GM12878 (cell line): Measurements from ENCODE around the gene ABCA7. TPM values are rescaled to one million over a fixed set of nuclear protein-coding genes. Genes with fewer than 3 reads are reported as not detected.

Experiments
- ATAC-seq: fragments of 200-7000 bp; cut with Tn5 transposase; 3 replicates; pipeline ENCODE4 v1.9.1; 2020; ENCODE audit warnings: mild to moderate bottlenecking, moderate library complexity
- BruUV-seq: library from RNA; stranded (reverse); fragments of 400-500 nt; replicated peaks from 2 replicates; lab custom pipeline; 2021; lab: Mats Ljungman, UMichigan
- CTCF ChIA-PET: fragments of 300-600 bp; sonication (Branson Sonifier 250); formaldehyde crosslinking; extraction: SDS; loops from one replicate; lab custom pipeline; 2021; ENCODE audit warnings: inconsistent platforms; lab: Yijun Ruan, JAX
- POLR2A ChIA-PET: fragments of 350-600 bp; formaldehyde crosslinking; extraction: SDS; loops from one replicate; lab custom pipeline; 2021; ENCODE audit warnings: inconsistent platforms; lab: Charles Lee
- RAD21 ChIA-PET: fragments of 300-600 bp; sonication (Branson Sonifier 250); formaldehyde crosslinking; loops from one replicate; lab custom pipeline; 2023; ENCODE audit warnings: antibody characterized with exemption; ENCODE audit not compliant: unreplicated experiment; lab: Charles Lee
- SMC1A ChIA-PET: fragments of 300-600 bp; sonication (Branson Sonifier 250); formaldehyde crosslinking; loops from one replicate; lab custom pipeline; 2023; ENCODE audit not compliant: unreplicated experiment, uncharacterized antibody; lab: Charles Lee
- DNase-seq: peaks from one replicate; pipeline ENCODE4 v3.0.0-alpha.2; 2011; ENCODE audit warnings: low read depth, low spot score
- FAIRE-seq: peaks from 3 replicates; lab custom pipeline; 2011; peaks lifted over from hg19 to GRCh38; lab: Jason Lieb, UNC
- H2AFZ ChIP-seq: 2 replicates; pipeline ENCODE4 v1.6.0; 2011; ENCODE audit warnings: low read depth, low read length, control low read depth; ENCODE audit not compliant: control insufficient read depth
- H3K27ac ChIP-seq: 2 replicates; pipeline ENCODE4 v1.5.1; 2011; ENCODE audit warnings: control low read depth; ENCODE audit not compliant: control insufficient read depth, insufficient read depth
- H3K27me3 ChIP-seq, 2 experiments: replicated peaks in 1 of 2; 2 replicates each; pipeline versions ENCODE4 v1.6.0 to v1.6.1; 2011; ENCODE audit warnings: low read length in 1 of 2; ENCODE audit not compliant: control insufficient read depth in 2 of 2, insufficient read depth in 2 of 2
- H3K36me3 ChIP-seq, 2 experiments: 2 replicates each; pipeline ENCODE4 v1.5.1; 2011; ENCODE audit warnings: low read length in 1 of 2; ENCODE audit not compliant: control insufficient read depth in 2 of 2, insufficient read depth in 2 of 2
- H3K4me1 ChIP-seq: 2 replicates; pipeline ENCODE4 v1.6.1; 2011; ENCODE audit warnings: mild to moderate bottlenecking, low read length, moderate library complexity, mixed read lengths; ENCODE audit not compliant: control insufficient read depth, insufficient read depth
- H3K4me2 ChIP-seq: 2 replicates; pipeline ENCODE4 v1.6.0; 2011; ENCODE audit warnings: control low read depth; ENCODE audit not compliant: control insufficient read depth, insufficient read depth
- H3K4me3 ChIP-seq: fragments of 200-600 bp; sonication (generic); 2 replicates; pipeline ENCODE4 v1.5.1; 2016
- H3K79me2 ChIP-seq: 2 replicates; pipeline ENCODE4 v1.6.0; 2011; ENCODE audit warnings: low read length; ENCODE audit not compliant: control insufficient read depth, insufficient read depth
- H3K9ac ChIP-seq: 2 replicates; pipeline ENCODE4 v1.8.0; 2011; ENCODE audit warnings: low read length, control low read depth, mixed read lengths; ENCODE audit not compliant: control insufficient read depth, insufficient read depth
- H3K9me3 ChIP-seq: replicated peaks from 3 replicates; pipeline ENCODE4 v1.5.1; 2011; ENCODE audit warnings: mild to moderate bottlenecking, low read length; ENCODE audit not compliant: control insufficient read depth, insufficient read depth
- H4K20me1 ChIP-seq: 2 replicates; pipeline ENCODE4 v1.6.0; 2011; ENCODE audit not compliant: control insufficient read depth, insufficient read depth
- CHD2 ChIP-seq: IDR thresholded peaks from 2 replicates; pipeline ENCODE4 v1.6.1; 2011; ENCODE audit warnings: low read depth, low read length, improper control_type of control experiment, borderline replicate concordance
- HDAC2 ChIP-seq: fragments of 200-600 bp; sonication (generic); IDR thresholded peaks from 2 replicates; pipeline ENCODE4 v1.6.1; 2017
- HDAC6 ChIP-seq: fragments of 200-600 bp; sonication (generic); IDR thresholded peaks from one replicate; pipeline ENCODE4 v1.8.0; 2017; ENCODE audit warnings: antibody characterized with exemption; ENCODE audit not compliant: unreplicated experiment
- IKZF1 ChIP-seq: fragments of 450-650 bp; conservative IDR thresholded peaks from 2 replicates; pipeline ENCODE4 v1.6.1; 2017; ENCODE audit warnings: antibody characterized with exemption, mild to moderate bottlenecking
- KLF5 ChIP-seq: fragments of 450-650 bp; IDR thresholded peaks from 2 replicates; pipeline ENCODE4 v1.6.1; 2014; ENCODE audit warnings: mild to moderate bottlenecking; ENCODE audit not compliant: partially characterized antibody
- LARP7 ChIP-seq: fragments of 450-650 bp; IDR thresholded peaks from 2 replicates; pipeline ENCODE4 v1.6.1; 2017; ENCODE audit warnings: mild to moderate bottlenecking
- MYB ChIP-seq: fragments of 150-350 bp; IDR thresholded peaks from 2 replicates; pipeline ENCODE4 v1.6.1; 2014; ENCODE audit warnings: mild to moderate bottlenecking, low read depth, low read length, borderline replicate concordance
- MYC ChIP-seq: IDR thresholded peaks from 2 replicates; pipeline ENCODE4 v1.6.1; 2011; ENCODE audit warnings: mild to moderate bottlenecking, low read length, moderate library complexity, inconsistent platforms; ENCODE audit not compliant: insufficient read depth, insufficient replicate concordance, insufficient read length, severe bottlenecking
- NFIC ChIP-seq: IDR thresholded peaks from 2 replicates; pipeline ENCODE4 v1.6.1; 2012; ENCODE audit warnings: low read depth, mild to moderate bottlenecking, inconsistent platforms, low read length, moderate library complexity
- NR2F1 ChIP-seq: fragments of 450-650 bp; conservative IDR thresholded peaks from 2 replicates; pipeline ENCODE4 v1.6.1; 2017; ENCODE audit warnings: mild to moderate bottlenecking
- POLR2A ChIP-seq: IDR thresholded peaks from 2 replicates; pipeline ENCODE4 v1.6.1; 2011; ENCODE audit warnings: low read depth, mild to moderate bottlenecking, low read length
- RAD51 ChIP-seq: fragments of 450-650 bp; IDR thresholded peaks from 2 replicates; pipeline ENCODE4 v1.6.1; 2016; ENCODE audit warnings: moderate library complexity, mild to moderate bottlenecking, inconsistent platforms
- RCOR1 ChIP-seq: conservative IDR thresholded peaks from 2 replicates; pipeline ENCODE4 v1.6.1; 2012; ENCODE audit warnings: low read depth, low read length, improper control_type of control experiment
- ZNF384 ChIP-seq: IDR thresholded peaks from 2 replicates; pipeline ENCODE4 v1.6.1; 2012; ENCODE audit warnings: low read depth, mild to moderate bottlenecking, low read length, improper control_type of control experiment, borderline replicate concordance
- WGBS: methylation state at CpG from one replicate; pipeline ENCODE4 v1.1.6; 2016; ENCODE audit warnings: low lambda C conversion rate; ENCODE audit not compliant: insufficient replicate concordance, insufficient coverage; ENCODE audit errors: missing lambda C conversion rate; 5-methylcytosine and 5-hydroxymethylcytosine counted together
- in situ Hi-C: fragments of 300-500 bp; cut with MboI; formaldehyde crosslinking; loops from 9 replicates; pipeline ENCODE4 v1.14.3; 2018; ENCODE audit warnings: mixed read lengths
- intact Hi-C: fragments of 100-400 bp; cut with micrococcal nuclease; formaldehyde crosslinking; loops from one replicate; pipeline ENCODE4 v1.14.2; 2022; ENCODE audit not compliant: unreplicated experiment
- polyA plus RNA-seq, 11 experiments: library from polyadenylated mRNA; depleted of rRNA in 4 of 11; unstranded in 6 of 11; stranded (reverse) in 5 of 11; fragments of >200 nt; fragmentation: Nextera tagmentation in 4 of 11; fragmentation: Illumina TruSeq in 1 of 11; extraction: Ambion mirVana in 4 of 11; extraction: Trizol in 1 of 11; gene quantifications; 1 replicate in 1 of 11; 2 replicates in 10 of 11; pipeline versions ENCODE4 v1.2.1 to v1.2.3, GENCODE V29; 2011 to 2016; ENCODE audit warnings: inconsistent platforms in 2 of 11, missing spikeins in 2 of 11, low read depth in 1 of 11
- total RNA-seq, 4 experiments: library from RNA; depleted of rRNA in 3 of 4; stranded (reverse); fragments of >200 nt in 3 of 4; fragmentation: Illumina TruSeq in 1 of 4; extraction: Trizol in 1 of 4; gene quantifications; 2 replicates each; pipeline versions ENCODE4 v1.2.1 to v1.2.3, GENCODE V29; 2013 to 2021
- TF ChIP-seq, protein P1 (sequence below): fragments of 450-650 bp; IDR thresholded peaks from 2 replicates; pipeline ENCODE4 v1.6.1; 2017; ENCODE audit warnings: borderline replicate concordance
- TF ChIP-seq, protein P2 (sequence below): IDR thresholded peaks from 2 replicates; pipeline ENCODE4 v1.6.1; 2011; ENCODE audit warnings: borderline replicate concordance, low read depth, mild to moderate bottlenecking, moderate library complexity, mixed read lengths, low read length; ENCODE audit not compliant: insufficient read depth; ENCODE audit errors: extremely low read length
- TF ChIP-seq, protein P3 (sequence below): IDR thresholded peaks from 2 replicates; pipeline ENCODE4 v1.6.1; 2011; ENCODE audit warnings: low read depth, low read length, improper control_type of control experiment, borderline replicate concordance

ABCA7 gene
- total and polyA plus RNA-seq, 10 of the 15 experiments (the other 5 are each of a cell fraction or from before 2014, with no cell fraction given): 1.0 to 49.5 (median 14.8) TPM

DNA sequence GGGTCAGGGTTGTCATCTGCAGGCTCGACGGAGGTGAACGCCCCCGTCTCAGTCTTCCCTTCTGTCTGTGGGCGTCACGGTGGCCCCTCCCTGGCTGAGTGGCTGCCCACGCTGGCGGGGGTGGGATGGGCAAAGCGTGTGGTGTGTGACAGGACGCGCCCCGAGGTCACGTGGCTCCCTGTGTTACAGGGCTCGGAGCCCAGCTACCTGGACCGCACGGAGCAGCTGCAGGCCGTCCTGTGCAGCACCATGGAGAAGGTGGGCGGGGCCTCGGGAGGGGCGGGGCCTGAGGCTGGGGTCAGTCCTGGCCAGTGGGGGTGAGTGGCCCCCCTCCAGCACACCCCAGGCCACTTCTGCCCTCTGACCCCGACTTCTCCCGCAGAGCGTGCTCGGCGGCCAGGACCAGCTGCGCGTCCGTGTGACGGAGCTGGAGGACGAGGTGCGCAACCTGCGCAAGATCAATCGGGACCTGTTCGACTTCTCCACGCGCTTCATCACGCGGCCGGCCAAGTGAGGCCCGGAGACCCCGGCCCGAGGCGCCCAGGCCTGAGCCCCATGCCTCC is 46.0 kb upstream of the ABCA7 start:
- CTCF ChIA-PET: no interaction called here

More for the DNA sequence above, 46.0 kb upstream of the ABCA7 start:
- BruUV-seq: no TSS peak
- Histone ChIP-seq H3K27ac (no peak overlapping the region), H3K4me3 (no peak overlapping the region), H3K4me1 (no peaks in the 10 kb centered on the region; the same call in 1 of the 2 replicates), H3K9me3 (no peaks in the 10 kb centered on the region), H3K4me2 (no peak overlapping the region), H4K20me1 (no peaks in the 10 kb centered on the region), H2AFZ (no peak overlapping the region), H3K9ac (no peak overlapping the region), H3K36me3 (peaks cover 4 to 14% of the 10 kb centered on the region in 2 experiments; a peak in 3 of 4 replicates), H3K79me2 (no peaks in the 10 kb centered on the region), H3K27me3 (no peaks in the 10 kb centered on the region)
- ATAC-seq: no peak
- in situ Hi-C loops: no loop called here
- FAIRE-seq: no peak
- DNase-seq: no peak
- intact Hi-C loops: no loop called here
- WGBS: 92% methylated on average over 39 of the region's 43 CpGs
- TF ChIP-seq, protein P1, sequence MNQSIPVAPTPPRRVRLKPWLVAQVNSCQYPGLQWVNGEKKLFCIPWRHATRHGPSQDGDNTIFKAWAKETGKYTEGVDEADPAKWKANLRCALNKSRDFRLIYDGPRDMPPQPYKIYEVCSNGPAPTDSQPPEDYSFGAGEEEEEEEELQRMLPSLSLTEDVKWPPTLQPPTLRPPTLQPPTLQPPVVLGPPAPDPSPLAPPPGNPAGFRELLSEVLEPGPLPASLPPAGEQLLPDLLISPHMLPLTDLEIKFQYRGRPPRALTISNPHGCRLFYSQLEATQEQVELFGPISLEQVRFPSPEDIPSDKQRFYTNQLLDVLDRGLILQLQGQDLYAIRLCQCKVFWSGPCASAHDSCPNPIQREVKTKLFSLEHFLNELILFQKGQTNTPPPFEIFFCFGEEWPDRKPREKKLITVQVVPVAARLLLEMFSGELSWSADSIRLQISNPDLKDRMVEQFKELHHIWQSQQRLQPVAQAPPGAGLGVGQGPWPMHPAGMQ: no peak
- TF ChIP-seq IKZF1 (no peak), MYC (no peak), HDAC6 (no peak), KLF5 (no peak), RCOR1 (no peak), NR2F1 (no peak), ZNF384 (no peak), NFIC (no peak), MYB (no peak), POLR2A (peak; percentile 64), RAD51 (no peak), HDAC2 (no peak), LARP7 (no peak), CHD2 (no peak)
- TF ChIP-seq, protein P2, sequence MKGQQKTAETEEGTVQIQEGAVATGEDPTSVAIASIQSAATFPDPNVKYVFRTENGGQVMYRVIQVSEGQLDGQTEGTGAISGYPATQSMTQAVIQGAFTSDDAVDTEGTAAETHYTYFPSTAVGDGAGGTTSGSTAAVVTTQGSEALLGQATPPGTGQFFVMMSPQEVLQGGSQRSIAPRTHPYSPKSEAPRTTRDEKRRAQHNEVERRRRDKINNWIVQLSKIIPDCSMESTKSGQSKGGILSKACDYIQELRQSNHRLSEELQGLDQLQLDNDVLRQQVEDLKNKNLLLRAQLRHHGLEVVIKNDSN: peak; percentile 32
- TF ChIP-seq, protein P3, sequence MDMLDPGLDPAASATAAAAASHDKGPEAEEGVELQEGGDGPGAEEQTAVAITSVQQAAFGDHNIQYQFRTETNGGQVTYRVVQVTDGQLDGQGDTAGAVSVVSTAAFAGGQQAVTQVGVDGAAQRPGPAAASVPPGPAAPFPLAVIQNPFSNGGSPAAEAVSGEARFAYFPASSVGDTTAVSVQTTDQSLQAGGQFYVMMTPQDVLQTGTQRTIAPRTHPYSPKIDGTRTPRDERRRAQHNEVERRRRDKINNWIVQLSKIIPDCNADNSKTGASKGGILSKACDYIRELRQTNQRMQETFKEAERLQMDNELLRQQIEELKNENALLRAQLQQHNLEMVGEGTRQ: no peak
- ChIA-PET RAD21 (no interaction called here), SMC1A (no interaction called here), POLR2A (no interaction called here)
